Measurements from ENCODE around the gene PIH1D1.

The PIH1D1 gene

GRCh38 chr19:49437231-49437630, 14.4 kb downstream of the PIH1D1 start:
- H3K79me1 ChIP-seq (replicated peaks; ENCODE audit: low read length, poor library complexity, severe bottlenecking): no peaks in the 10 kb centered on the region
- no peak overlapping the region for H3K9ac ChIP-seq (ENCODE audit: low read length)
- no peak overlapping the region for H2AFZ ChIP-seq (ENCODE audit: low read depth, low read length)
- H2BK12ac ChIP-seq (ENCODE audit: low read length in 2 of 2): no peak overlapping the region
- no peak overlapping the region for H4K8ac ChIP-seq (ENCODE audit: low read length)
- no peak overlapping the region for H3K18ac ChIP-seq (ENCODE audit: low read depth in 1 of 2, low read length in 2 of 2)
- H3K27me3 ChIP-seq (ENCODE audit: control insufficient read depth in 1 of 2, insufficient read depth in 1 of 2, low read length in 2 of 2): peaks cover 65 to 80% of the 10 kb centered on the region in 2 experiments
- no peak for DNase-seq
- no peak overlapping the region for H3K4ac ChIP-seq (ENCODE audit: low read depth in 1 of 2, low read length in 2 of 2)
- H3K14ac ChIP-seq (ENCODE audit: low read length in 2 of 2): no peak overlapping the region
- H2BK15ac ChIP-seq (ENCODE audit: low read depth, poor library complexity, severe bottlenecking): no peak overlapping the region
- peaks cover 8% of the 10 kb centered on the region for H3K4me1 ChIP-seq (ENCODE audit: control insufficient read depth, insufficient read depth, low read depth, low read length)
- no peak overlapping the region for H4K91ac ChIP-seq (ENCODE audit: low read length)
- no peaks in the 10 kb centered on the region for H3K9me3 ChIP-seq (ENCODE audit: control insufficient read depth, low read length)
- H2AK5ac ChIP-seq (ENCODE audit: low read length, severe bottlenecking): no peak overlapping the region
- H3K36me3 ChIP-seq (ENCODE audit: control insufficient read depth in 1 of 2, insufficient read depth in 2 of 2, low read depth in 1 of 2, low read length in 2 of 2): no peaks in the 10 kb centered on the region
- H3K23ac ChIP-seq (ENCODE audit: low read length in 2 of 2): no peak overlapping the region
- no peak overlapping the region for H2BK120ac ChIP-seq (ENCODE audit: low read depth, low read length)
- no peak overlapping the region for H3K4me2 ChIP-seq (ENCODE audit: low read length, poor library complexity, severe bottlenecking)
- H3K27ac ChIP-seq (ENCODE audit: low read length, poor library complexity, severe bottlenecking): no peak overlapping the region
- no peak overlapping the region for H2BK5ac ChIP-seq (ENCODE audit: low read depth, low read length, poor library complexity, severe bottlenecking)
- 21% methylated on average over 8 of the region's 8 CpGs for WGBS
- H3K4me3 ChIP-seq (ENCODE audit: insufficient read depth in 1 of 2, low read depth in 1 of 2, low read length in 2 of 2): no peak overlapping the region

DNA sequence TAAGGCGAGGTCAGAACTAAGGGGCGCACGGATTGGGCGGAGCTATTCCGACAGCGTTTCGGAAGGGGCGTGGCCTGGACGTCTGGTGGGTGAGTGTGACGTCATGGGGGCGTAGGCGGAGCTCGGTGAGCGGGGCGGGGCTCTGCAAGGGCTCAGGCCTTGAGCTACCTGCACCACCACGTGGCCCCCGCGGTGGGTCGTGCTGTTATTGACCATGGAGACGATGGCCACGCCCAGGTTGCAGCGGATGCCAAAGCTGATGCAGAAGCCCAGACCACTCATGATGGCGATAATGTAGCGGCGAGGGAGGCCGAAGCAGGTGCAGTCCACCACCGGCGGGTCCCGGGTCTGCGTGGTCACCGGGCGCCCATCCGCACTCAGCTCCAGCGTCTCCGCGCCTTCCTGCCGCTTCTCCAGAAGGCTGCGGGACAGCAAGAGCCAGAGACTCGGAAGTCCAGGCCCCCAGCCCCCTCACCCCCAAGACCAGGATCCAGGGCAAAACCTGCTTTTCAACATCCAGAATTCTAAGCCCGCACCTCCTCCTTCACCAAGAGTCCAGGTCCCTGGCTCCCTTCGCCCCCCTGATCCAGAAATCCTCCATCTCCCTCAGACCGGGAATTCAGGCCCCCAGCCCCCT, 15.1 kb downstream of the PIH1D1 start:
- H2BK12ac ChIP-seq (ENCODE audit: low read length in 2 of 2): no peak overlapping the region
- H4K8ac ChIP-seq (ENCODE audit: low read length): no peak overlapping the region
- H2BK120ac ChIP-seq (ENCODE audit: low read depth, low read length): no peak overlapping the region
- no peaks in the 10 kb centered on the region for H3K9me3 ChIP-seq (ENCODE audit: control insufficient read depth, low read length)
- no peak overlapping the region for H2BK5ac ChIP-seq (ENCODE audit: low read depth, low read length, poor library complexity, severe bottlenecking)
- no peak overlapping the region for H2AFZ ChIP-seq (ENCODE audit: low read depth, low read length)
- H2AK5ac ChIP-seq (ENCODE audit: low read length, severe bottlenecking): no peak overlapping the region
- no peak overlapping the region for H3K4ac ChIP-seq (ENCODE audit: low read depth in 1 of 2, low read length in 2 of 2)
- no peak overlapping the region for H2BK15ac ChIP-seq (ENCODE audit: low read depth, poor library complexity, severe bottlenecking)
- H3K18ac ChIP-seq (ENCODE audit: low read depth in 1 of 2, low read length in 2 of 2): no peak overlapping the region
- no peak overlapping the region for H4K91ac ChIP-seq (ENCODE audit: low read length)
- WGBS: 14% methylated on average over 42 of the region's 42 CpGs
- no peak overlapping the region for H3K14ac ChIP-seq (ENCODE audit: low read length in 2 of 2)
- H3K27me3 ChIP-seq (ENCODE audit: control insufficient read depth in 1 of 2, insufficient read depth in 1 of 2, low read length in 2 of 2): peaks cover 58 to 78% of the 10 kb centered on the region in 2 experiments
- H3K23ac ChIP-seq (ENCODE audit: low read length in 2 of 2): peak overlapping the region in 1 of 2 experiments; percentile 37
- H3K9ac ChIP-seq (ENCODE audit: low read length): no peak overlapping the region
- no peaks in the 10 kb centered on the region for H3K36me3 ChIP-seq (ENCODE audit: control insufficient read depth in 1 of 2, insufficient read depth in 2 of 2, low read depth in 1 of 2, low read length in 2 of 2)
- H3K79me1 ChIP-seq (replicated peaks; ENCODE audit: low read length, poor library complexity, severe bottlenecking): no peaks in the 10 kb centered on the region
- H3K27ac ChIP-seq (ENCODE audit: low read length, poor library complexity, severe bottlenecking): no peak overlapping the region
- peaks cover 8% of the 10 kb centered on the region for H3K4me1 ChIP-seq (ENCODE audit: control insufficient read depth, insufficient read depth, low read depth, low read length)
- DNase-seq: no peak
- H3K4me2 ChIP-seq (ENCODE audit: low read length, poor library complexity, severe bottlenecking): no peak overlapping the region
- H3K4me3 ChIP-seq (ENCODE audit: insufficient read depth in 1 of 2, low read depth in 1 of 2, low read length in 2 of 2): no peak overlapping the region

DNA sequence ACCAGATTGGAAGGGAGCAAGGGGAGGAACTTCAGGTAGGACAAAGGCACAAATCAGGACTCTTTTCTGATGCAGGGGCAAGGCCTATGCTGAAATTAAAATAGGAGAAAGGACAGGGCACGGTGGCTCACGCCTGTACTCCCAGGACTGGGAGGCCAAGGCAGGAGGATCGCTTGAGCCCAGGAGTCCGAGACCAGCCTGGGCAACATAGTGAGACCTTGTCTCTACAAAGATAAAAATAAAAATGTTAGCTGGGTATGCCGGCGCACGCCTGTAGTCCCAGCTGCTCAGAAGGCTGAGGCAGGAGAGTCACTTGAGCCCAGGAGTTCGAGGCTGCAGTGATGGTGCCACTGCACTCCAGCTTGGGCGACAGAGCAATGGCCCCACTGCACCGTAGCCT, 15.9 kb downstream of the PIH1D1 start:
- Histone ChIP-seq H4K91ac (ENCODE audit: low read length) (no peak overlapping the region), H3K27me3 (ENCODE audit: control insufficient read depth in 1 of 2, insufficient read depth in 1 of 2, low read length in 2 of 2) (peaks cover 60 to 77% of the 10 kb centered on the region in 2 experiments), H3K27ac (ENCODE audit: low read length, poor library complexity, severe bottlenecking) (no peak overlapping the region), H2AFZ (ENCODE audit: low read depth, low read length) (no peak overlapping the region), H3K4ac (ENCODE audit: low read depth in 1 of 2, low read length in 2 of 2) (no peak overlapping the region), H2AK5ac (ENCODE audit: low read length, severe bottlenecking) (no peak overlapping the region), H3K9me3 (ENCODE audit: control insufficient read depth, low read length) (no peaks in the 10 kb centered on the region), H3K4me2 (ENCODE audit: low read length, poor library complexity, severe bottlenecking) (no peak overlapping the region), H3K4me3 (ENCODE audit: insufficient read depth in 1 of 2, low read depth in 1 of 2, low read length in 2 of 2) (no peak overlapping the region), H2BK12ac (ENCODE audit: low read length in 2 of 2) (no peak overlapping the region), H4K8ac (ENCODE audit: low read length) (no peak overlapping the region), H3K18ac (ENCODE audit: low read depth in 1 of 2, low read length in 2 of 2) (no peak overlapping the region), H3K14ac (ENCODE audit: low read length in 2 of 2) (no peak overlapping the region), H3K9ac (ENCODE audit: low read length) (no peak overlapping the region), H2BK5ac (ENCODE audit: low read depth, low read length, poor library complexity, severe bottlenecking) (no peak overlapping the region), H2BK15ac (ENCODE audit: low read depth, poor library complexity, severe bottlenecking) (no peak overlapping the region), H3K36me3 (ENCODE audit: control insufficient read depth in 1 of 2, insufficient read depth in 2 of 2, low read depth in 1 of 2, low read length in 2 of 2) (no peaks in the 10 kb centered on the region), H3K79me1 (replicated peaks; ENCODE audit: low read length, poor library complexity, severe bottlenecking) (no peaks in the 10 kb centered on the region), H3K4me1 (ENCODE audit: control insufficient read depth, insufficient read depth, low read depth, low read length) (peaks cover 3% of the 10 kb centered on the region), H3K23ac (ENCODE audit: low read length in 2 of 2) (no peak overlapping the region), H2BK120ac (ENCODE audit: low read depth, low read length) (no peak overlapping the region)
- 95% methylated on average over 10 of the region's 10 CpGs for WGBS
- DNase-seq: no peak

GRCh38 chr19:49434907-49435583, 16.6 kb downstream of the PIH1D1 start:
- no peak overlapping the region for H2AK5ac ChIP-seq (ENCODE audit: low read length, severe bottlenecking)
- 90% methylated on average over 18 of the region's 18 CpGs for WGBS
- peaks cover 60 to 77% of the 10 kb centered on the region in 2 experiments for H3K27me3 ChIP-seq (ENCODE audit: control insufficient read depth in 1 of 2, insufficient read depth in 1 of 2, low read length in 2 of 2)
- H3K4me2 ChIP-seq (ENCODE audit: low read length, poor library complexity, severe bottlenecking): no peak overlapping the region
- DNase-seq: no peak
- H4K8ac ChIP-seq (ENCODE audit: low read length): no peak overlapping the region
- H3K4me3 ChIP-seq (ENCODE audit: insufficient read depth in 1 of 2, low read depth in 1 of 2, low read length in 2 of 2): no peak overlapping the region
- H3K9ac ChIP-seq (ENCODE audit: low read length): no peak overlapping the region
- no peak overlapping the region for H3K4ac ChIP-seq (ENCODE audit: low read depth in 1 of 2, low read length in 2 of 2)
- H4K91ac ChIP-seq (ENCODE audit: low read length): no peak overlapping the region
- no peak overlapping the region for H3K27ac ChIP-seq (ENCODE audit: low read length, poor library complexity, severe bottlenecking)
- no peaks in the 10 kb centered on the region for H3K36me3 ChIP-seq (ENCODE audit: control insufficient read depth in 1 of 2, insufficient read depth in 2 of 2, low read depth in 1 of 2, low read length in 2 of 2)
- H2BK15ac ChIP-seq (ENCODE audit: low read depth, poor library complexity, severe bottlenecking): no peak overlapping the region
- peaks cover 3% of the 10 kb centered on the region for H3K4me1 ChIP-seq (ENCODE audit: control insufficient read depth, insufficient read depth, low read depth, low read length)
- no peak overlapping the region for H3K14ac ChIP-seq (ENCODE audit: low read length in 2 of 2)
- H3K18ac ChIP-seq (ENCODE audit: low read depth in 1 of 2, low read length in 2 of 2): no peak overlapping the region
- no peak overlapping the region for H2AFZ ChIP-seq (ENCODE audit: low read depth, low read length)
- no peak overlapping the region for H2BK120ac ChIP-seq (ENCODE audit: low read depth, low read length)
- H3K79me1 ChIP-seq (replicated peaks; ENCODE audit: low read length, poor library complexity, severe bottlenecking): no peaks in the 10 kb centered on the region
- no peak overlapping the region for H2BK5ac ChIP-seq (ENCODE audit: low read depth, low read length, poor library complexity, severe bottlenecking)
- no peaks in the 10 kb centered on the region for H3K9me3 ChIP-seq (ENCODE audit: control insufficient read depth, low read length)
- H3K23ac ChIP-seq (ENCODE audit: low read length in 2 of 2): no peak overlapping the region
- no peak overlapping the region for H2BK12ac ChIP-seq (ENCODE audit: low read length in 2 of 2)
